K562 (cell line): ENCODE results near the gene C10orf90. TPM values are rescaled to one million over a fixed set of nuclear protein-coding genes. Genes with fewer than 3 reads are reported as not detected.

Experiments
- ARID2 ChIP-seq: fragments of 450-650 bp; IDR thresholded peaks from 2 replicates; pipeline ENCODE4 v1.6.1; 2017; ENCODE audit warnings: antibody characterized with exemption, mild to moderate bottlenecking
- SMARCC2 ChIP-seq: fragments of 450-650 bp; IDR thresholded peaks from 2 replicates; pipeline ENCODE4 v1.6.1; 2017; ENCODE audit warnings: antibody characterized with exemption, moderate library complexity, mild to moderate bottlenecking, low read depth
- XRCC5 ChIP-seq: fragments of 200-400 bp; formaldehyde crosslinking; IDR thresholded peaks from 2 replicates; pipeline ENCODE4 v1.6.1; 2017; ENCODE audit warnings: low read depth, mild to moderate bottlenecking, low read length
- ZNF24 ChIP-seq: fragments of 450-650 bp; IDR thresholded peaks from 2 replicates; pipeline ENCODE4 v1.6.1; 2016
- ZSCAN32 ChIP-seq: fragments of 450-650 bp; formaldehyde crosslinking; IDR thresholded peaks from 2 replicates; pipeline ENCODE4 v1.4.0; 2020; ENCODE audit warnings: mild to moderate bottlenecking, moderate library complexity
- polyA plus RNA-seq, 8 experiments: library from polyadenylated mRNA; depleted of rRNA in 4 of 8; stranded (reverse) in 5 of 8; unstranded in 3 of 8; fragments of >200 nt; fragmentation: Nextera tagmentation in 2 of 8; fragmentation: Illumina TruSeq in 1 of 8; extraction: Ambion mirVana in 2 of 8; extraction: Trizol in 1 of 8; gene quantifications; 2 replicates each; pipeline versions ENCODE4 v1.2.1 to v1.2.3, GENCODE V29; 2011 to 2014; ENCODE audit warnings: inconsistent platforms in 1 of 8, missing spikeins in 1 of 8
- total RNA-seq, 7 experiments: library from RNA; depleted of rRNA in 6 of 7; stranded (reverse); fragments of >200 nt in 6 of 7; fragmentation: Illumina TruSeq in 2 of 7; extraction: Trizol in 2 of 7; gene quantifications; 2 replicates each; pipeline versions ENCODE4 v1.2.1 to v1.2.3, GENCODE V29; 2011 to 2021; ENCODE audit warnings: low replicate concordance in 1 of 7
- TF ChIP-seq, protein P1 (sequence below): fragments of 200-600 bp; sonication (generic); IDR thresholded peaks from one replicate; pipeline ENCODE4 v1.6.1; 2012; ENCODE audit warnings: mild to moderate bottlenecking, low read depth, low read length, inconsistent platforms
- TF ChIP-seq, protein P2 (sequence below): fragments of 450-650 bp; IDR thresholded peaks from 2 replicates; pipeline ENCODE4 v1.6.1; 2016; ENCODE audit warnings: low read depth

Gene C10orf90
- total and polyA plus RNA-seq, 9 of the 15 experiments (the other 6 are each of a cell fraction or from before 2014, with no cell fraction given): not detected

DNA sequence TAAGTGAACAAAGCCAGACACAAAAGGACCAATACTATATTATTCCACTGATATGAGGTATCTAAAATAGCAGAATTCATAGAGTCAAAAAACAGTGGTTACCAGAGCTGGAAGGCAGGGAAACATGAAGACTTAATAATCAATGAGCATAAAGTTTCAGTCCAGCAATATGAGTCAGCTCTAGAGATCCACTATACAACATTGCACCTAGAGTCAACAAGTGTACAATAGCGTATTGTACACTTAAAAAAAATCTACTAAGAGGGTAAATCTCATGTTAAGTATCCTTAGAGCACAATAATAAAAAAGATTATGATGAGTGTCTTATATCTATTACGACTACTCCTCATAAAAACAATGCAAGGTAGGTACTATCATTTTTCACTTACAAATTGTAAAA lies 36.1 kb downstream of the C10orf90 start (continued):
- TF ChIP-seq, protein P1, sequence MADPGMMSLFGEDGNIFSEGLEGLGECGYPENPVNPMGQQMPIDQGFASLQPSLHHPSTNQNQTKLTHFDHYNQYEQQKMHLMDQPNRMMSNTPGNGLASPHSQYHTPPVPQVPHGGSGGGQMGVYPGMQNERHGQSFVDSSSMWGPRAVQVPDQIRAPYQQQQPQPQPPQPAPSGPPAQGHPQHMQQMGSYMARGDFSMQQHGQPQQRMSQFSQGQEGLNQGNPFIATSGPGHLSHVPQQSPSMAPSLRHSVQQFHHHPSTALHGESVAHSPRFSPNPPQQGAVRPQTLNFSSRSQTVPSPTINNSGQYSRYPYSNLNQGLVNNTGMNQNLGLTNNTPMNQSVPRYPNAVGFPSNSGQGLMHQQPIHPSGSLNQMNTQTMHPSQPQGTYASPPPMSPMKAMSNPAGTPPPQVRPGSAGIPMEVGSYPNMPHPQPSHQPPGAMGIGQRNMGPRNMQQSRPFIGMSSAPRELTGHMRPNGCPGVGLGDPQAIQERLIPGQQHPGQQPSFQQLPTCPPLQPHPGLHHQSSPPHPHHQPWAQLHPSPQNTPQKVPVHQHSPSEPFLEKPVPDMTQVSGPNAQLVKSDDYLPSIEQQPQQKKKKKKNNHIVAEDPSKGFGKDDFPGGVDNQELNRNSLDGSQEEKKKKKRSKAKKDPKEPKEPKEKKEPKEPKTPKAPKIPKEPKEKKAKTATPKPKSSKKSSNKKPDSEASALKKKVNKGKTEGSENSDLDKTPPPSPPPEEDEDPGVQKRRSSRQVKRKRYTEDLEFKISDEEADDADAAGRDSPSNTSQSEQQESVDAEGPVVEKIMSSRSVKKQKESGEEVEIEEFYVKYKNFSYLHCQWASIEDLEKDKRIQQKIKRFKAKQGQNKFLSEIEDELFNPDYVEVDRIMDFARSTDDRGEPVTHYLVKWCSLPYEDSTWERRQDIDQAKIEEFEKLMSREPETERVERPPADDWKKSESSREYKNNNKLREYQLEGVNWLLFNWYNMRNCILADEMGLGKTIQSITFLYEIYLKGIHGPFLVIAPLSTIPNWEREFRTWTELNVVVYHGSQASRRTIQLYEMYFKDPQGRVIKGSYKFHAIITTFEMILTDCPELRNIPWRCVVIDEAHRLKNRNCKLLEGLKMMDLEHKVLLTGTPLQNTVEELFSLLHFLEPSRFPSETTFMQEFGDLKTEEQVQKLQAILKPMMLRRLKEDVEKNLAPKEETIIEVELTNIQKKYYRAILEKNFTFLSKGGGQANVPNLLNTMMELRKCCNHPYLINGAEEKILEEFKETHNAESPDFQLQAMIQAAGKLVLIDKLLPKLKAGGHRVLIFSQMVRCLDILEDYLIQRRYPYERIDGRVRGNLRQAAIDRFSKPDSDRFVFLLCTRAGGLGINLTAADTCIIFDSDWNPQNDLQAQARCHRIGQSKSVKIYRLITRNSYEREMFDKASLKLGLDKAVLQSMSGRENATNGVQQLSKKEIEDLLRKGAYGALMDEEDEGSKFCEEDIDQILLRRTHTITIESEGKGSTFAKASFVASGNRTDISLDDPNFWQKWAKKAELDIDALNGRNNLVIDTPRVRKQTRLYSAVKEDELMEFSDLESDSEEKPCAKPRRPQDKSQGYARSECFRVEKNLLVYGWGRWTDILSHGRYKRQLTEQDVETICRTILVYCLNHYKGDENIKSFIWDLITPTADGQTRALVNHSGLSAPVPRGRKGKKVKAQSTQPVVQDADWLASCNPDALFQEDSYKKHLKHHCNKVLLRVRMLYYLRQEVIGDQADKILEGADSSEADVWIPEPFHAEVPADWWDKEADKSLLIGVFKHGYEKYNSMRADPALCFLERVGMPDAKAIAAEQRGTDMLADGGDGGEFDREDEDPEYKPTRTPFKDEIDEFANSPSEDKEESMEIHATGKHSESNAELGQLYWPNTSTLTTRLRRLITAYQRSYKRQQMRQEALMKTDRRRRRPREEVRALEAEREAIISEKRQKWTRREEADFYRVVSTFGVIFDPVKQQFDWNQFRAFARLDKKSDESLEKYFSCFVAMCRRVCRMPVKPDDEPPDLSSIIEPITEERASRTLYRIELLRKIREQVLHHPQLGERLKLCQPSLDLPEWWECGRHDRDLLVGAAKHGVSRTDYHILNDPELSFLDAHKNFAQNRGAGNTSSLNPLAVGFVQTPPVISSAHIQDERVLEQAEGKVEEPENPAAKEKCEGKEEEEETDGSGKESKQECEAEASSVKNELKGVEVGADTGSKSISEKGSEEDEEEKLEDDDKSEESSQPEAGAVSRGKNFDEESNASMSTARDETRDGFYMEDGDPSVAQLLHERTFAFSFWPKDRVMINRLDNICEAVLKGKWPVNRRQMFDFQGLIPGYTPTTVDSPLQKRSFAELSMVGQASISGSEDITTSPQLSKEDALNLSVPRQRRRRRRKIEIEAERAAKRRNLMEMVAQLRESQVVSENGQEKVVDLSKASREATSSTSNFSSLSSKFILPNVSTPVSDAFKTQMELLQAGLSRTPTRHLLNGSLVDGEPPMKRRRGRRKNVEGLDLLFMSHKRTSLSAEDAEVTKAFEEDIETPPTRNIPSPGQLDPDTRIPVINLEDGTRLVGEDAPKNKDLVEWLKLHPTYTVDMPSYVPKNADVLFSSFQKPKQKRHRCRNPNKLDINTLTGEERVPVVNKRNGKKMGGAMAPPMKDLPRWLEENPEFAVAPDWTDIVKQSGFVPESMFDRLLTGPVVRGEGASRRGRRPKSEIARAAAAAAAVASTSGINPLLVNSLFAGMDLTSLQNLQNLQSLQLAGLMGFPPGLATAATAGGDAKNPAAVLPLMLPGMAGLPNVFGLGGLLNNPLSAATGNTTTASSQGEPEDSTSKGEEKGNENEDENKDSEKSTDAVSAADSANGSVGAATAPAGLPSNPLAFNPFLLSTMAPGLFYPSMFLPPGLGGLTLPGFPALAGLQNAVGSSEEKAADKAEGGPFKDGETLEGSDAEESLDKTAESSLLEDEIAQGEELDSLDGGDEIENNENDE: no peak
- no peak for TF ChIP-seq XRCC5
- TF ChIP-seq SMARCC2: no peak
- TF ChIP-seq ZNF24: no peak
- TF ChIP-seq, protein P2, sequence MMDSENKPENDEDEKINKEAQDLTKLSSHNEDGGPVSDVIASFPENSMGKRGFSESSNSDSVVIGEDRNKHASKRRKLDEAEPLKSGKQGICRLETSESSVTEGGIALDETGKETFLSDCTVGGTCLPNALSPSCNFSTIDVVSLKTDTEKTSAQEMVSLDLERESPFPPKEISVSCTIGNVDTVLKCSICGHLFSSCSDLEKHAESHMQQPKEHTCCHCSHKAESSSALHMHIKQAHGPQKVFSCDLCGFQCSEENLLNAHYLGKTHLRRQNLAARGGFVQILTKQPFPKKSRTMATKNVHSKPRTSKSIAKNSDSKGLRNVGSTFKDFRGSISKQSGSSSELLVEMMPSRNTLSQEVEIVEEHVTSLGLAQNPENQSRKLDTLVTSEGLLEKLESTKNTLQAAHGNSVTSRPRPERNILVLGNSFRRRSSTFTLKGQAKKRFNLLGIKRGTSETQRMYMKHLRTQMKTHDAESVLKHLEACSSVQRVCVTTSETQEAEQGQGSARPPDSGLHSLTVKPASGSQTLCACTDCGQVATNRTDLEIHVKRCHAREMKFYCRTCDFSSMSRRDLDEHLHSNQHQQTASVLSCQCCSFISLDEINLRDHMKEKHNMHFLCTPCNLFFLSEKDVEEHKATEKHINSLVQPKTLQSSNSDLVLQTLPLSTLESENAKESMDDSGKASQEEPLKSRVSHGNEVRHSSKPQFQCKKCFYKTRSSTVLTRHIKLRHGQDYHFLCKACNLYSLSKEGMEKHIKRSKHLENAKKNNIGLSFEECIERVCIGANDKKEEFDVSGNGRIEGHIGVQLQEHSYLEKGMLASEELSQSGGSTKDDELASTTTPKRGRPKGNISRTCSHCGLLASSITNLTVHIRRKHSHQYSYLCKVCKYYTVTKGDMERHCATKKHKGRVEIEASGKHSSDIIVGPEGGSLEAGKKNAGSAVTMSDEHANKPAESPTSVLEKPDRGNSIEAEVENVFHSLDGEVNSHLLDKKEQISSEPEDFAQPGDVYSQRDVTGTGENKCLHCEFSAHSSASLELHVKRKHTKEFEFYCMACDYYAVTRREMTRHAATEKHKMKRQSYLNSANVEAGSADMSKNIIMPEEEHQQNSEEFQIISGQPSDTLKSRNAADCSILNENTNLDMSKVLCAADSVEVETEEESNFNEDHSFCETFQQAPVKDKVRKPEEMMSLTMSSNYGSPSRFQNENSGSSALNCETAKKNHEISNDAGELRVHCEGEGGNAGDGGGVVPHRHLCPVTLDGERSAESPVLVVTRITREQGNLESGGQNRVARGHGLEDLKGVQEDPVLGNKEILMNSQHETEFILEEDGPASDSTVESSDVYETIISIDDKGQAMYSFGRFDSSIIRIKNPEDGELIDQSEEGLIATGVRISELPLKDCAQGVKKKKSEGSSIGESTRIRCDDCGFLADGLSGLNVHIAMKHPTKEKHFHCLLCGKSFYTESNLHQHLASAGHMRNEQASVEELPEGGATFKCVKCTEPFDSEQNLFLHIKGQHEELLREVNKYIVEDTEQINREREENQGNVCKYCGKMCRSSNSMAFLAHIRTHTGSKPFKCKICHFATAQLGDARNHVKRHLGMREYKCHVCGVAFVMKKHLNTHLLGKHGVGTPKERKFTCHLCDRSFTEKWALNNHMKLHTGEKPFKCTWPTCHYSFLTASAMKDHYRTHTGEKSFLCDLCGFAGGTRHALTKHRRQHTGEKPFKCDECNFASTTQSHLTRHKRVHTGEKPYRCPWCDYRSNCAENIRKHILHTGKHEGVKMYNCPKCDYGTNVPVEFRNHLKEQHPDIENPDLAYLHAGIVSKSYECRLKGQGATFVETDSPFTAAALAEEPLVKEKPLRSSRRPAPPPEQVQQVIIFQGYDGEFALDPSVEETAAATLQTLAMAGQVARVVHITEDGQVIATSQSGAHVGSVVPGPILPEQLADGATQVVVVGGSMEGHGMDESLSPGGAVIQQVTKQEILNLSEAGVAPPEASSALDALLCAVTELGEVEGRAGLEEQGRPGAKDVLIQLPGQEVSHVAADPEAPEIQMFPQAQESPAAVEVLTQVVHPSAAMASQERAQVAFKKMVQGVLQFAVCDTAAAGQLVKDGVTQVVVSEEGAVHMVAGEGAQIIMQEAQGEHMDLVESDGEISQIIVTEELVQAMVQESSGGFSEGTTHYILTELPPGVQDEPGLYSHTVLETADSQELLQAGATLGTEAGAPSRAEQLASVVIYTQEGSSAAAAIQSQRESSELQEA: no peak
- no peak for TF ChIP-seq ZSCAN32 (CRISPR knock-in tag)
- TF ChIP-seq ARID2: no peak
